ENCODE results near the gene NSUN6. TPM values are rescaled to one million over a fixed set of nuclear protein-coding genes. Genes with fewer than 3 reads are reported as not detected.

NSUN6 gene
- total RNA-seq, 2 experiments from 2014 or later = 23.2 to 27.2 TPM

DNA sequence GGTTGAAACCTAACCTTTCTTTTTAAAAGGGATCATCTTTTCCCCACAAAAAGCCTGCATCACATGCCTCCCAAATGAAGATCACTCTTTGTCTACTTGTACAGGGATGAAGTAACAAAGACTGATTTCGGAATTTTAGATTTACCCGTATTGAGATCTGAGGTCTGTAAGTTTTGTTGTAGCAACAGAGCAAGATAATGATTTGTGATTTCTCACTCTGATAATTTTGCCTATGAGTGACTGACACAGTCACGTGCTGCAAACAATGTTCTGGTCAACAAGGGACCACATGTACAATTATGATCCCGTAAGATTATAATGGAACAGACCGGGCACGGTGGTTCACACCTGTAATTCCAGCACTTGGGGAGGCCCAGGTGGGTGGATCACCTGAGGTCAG lies 39.2 kb upstream of the NSUN6 start:
- no peaks in the 10 kb centered on the region for H3K79me2 ChIP-seq (ENCODE audit: insufficient read depth, low read depth, low read length)
- no peak overlapping the region for H2AFZ ChIP-seq (ENCODE audit: low read length)
- no peak overlapping the region for H3K4me3 ChIP-seq (ENCODE audit: low read depth, low read length, poor library complexity, severe bottlenecking)
- H3K9me2 ChIP-seq (ENCODE audit: insufficient read depth, low read length) = no peaks in the 10 kb centered on the region
- no peak for DNase-seq (ENCODE audit: low spot score)
- no peak overlapping the region for H3K4me2 ChIP-seq (ENCODE audit: low read length)
- CTCF ChIA-PET (ENCODE audit: unreplicated experiment) = no interaction called here
- H3K36me3 ChIP-seq (ENCODE audit: insufficient read depth, low read length) = no peaks in the 10 kb centered on the region
- H4K20me1 ChIP-seq (ENCODE audit: insufficient read depth, low read length) = no peaks in the 10 kb centered on the region
- no TSS peak for BruUV-seq (replicated peaks)
- POLR2A ChIA-PET = interaction anchor here (1.1 kb wide), 1 partner anchor 12 kb away, joined by 4 read pairs; no protein-coding TSS in a partner anchor
- H3K4me1 ChIP-seq (ENCODE audit: insufficient read depth, low read length, poor library complexity, severe bottlenecking) = no peaks in the 10 kb centered on the region
- intact Hi-C loops (cut with micrococcal nuclease; ENCODE audit: unreplicated experiment) = no loop called here
- H3K27ac ChIP-seq (ENCODE audit: low read depth, low read length, poor library complexity, severe bottlenecking) = no peak overlapping the region
- H3K9me3 ChIP-seq (ENCODE audit: low read length) = no peaks in the 10 kb centered on the region
- TF ChIP-seq EZH2phosphoT487 (IDR thresholded peaks at IDR 0.05; ENCODE audit: borderline replicate concordance, low read depth, low read length) = no peak
- TF ChIP-seq, protein P1, sequence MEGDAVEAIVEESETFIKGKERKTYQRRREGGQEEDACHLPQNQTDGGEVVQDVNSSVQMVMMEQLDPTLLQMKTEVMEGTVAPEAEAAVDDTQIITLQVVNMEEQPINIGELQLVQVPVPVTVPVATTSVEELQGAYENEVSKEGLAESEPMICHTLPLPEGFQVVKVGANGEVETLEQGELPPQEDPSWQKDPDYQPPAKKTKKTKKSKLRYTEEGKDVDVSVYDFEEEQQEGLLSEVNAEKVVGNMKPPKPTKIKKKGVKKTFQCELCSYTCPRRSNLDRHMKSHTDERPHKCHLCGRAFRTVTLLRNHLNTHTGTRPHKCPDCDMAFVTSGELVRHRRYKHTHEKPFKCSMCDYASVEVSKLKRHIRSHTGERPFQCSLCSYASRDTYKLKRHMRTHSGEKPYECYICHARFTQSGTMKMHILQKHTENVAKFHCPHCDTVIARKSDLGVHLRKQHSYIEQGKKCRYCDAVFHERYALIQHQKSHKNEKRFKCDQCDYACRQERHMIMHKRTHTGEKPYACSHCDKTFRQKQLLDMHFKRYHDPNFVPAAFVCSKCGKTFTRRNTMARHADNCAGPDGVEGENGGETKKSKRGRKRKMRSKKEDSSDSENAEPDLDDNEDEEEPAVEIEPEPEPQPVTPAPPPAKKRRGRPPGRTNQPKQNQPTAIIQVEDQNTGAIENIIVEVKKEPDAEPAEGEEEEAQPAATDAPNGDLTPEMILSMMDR (conservative IDR thresholded peaks at IDR 0.05; ENCODE audit: low read length) = no peak

DNA sequence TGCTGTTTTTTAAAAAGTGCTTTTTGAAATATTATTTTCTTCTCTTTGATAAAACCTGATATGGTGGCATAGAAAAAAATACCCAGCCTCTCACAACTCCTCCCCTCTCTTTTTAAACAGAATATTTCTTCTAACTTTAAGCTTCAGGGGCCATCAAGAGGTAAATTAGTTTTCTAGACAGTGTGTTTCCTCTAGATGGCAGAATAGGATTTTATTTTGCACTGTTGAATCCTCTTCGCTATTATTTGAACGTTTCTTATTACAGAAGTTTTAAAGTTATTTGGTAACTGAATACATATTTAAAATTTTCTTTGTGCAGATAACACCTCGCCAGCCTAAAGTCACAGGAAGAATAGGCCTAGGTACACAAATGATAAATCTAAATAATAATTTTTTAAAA lies 38.1 kb upstream of the NSUN6 start:
- no peak overlapping the region for H3K27ac ChIP-seq (ENCODE audit: low read depth, low read length, poor library complexity, severe bottlenecking)
- BruUV-seq (replicated peaks) = no TSS peak
- H3K9me3 ChIP-seq (ENCODE audit: low read length) = no peaks in the 10 kb centered on the region
- TF ChIP-seq, protein P1 (conservative IDR thresholded peaks at IDR 0.05; ENCODE audit: low read length) = peak; percentile 68
- no peak for TF ChIP-seq EZH2phosphoT487 (IDR thresholded peaks at IDR 0.05; ENCODE audit: borderline replicate concordance, low read depth, low read length)
- H3K4me3 ChIP-seq (ENCODE audit: low read depth, low read length, poor library complexity, severe bottlenecking) = no peak overlapping the region
- H3K9me2 ChIP-seq (ENCODE audit: insufficient read depth, low read length) = no peaks in the 10 kb centered on the region
- no peak overlapping the region for H3K4me2 ChIP-seq (ENCODE audit: low read length)
- H2AFZ ChIP-seq (ENCODE audit: low read length) = no peak overlapping the region
- ChIA-PET POLR2A (no interaction called here), CTCF (ENCODE audit: unreplicated experiment) (no interaction called here)
- no peaks in the 10 kb centered on the region for H4K20me1 ChIP-seq (ENCODE audit: insufficient read depth, low read length)
- H3K79me2 ChIP-seq (ENCODE audit: insufficient read depth, low read depth, low read length) = no peaks in the 10 kb centered on the region
- intact Hi-C loops (cut with micrococcal nuclease; ENCODE audit: unreplicated experiment) = no loop called here
- H3K36me3 ChIP-seq (ENCODE audit: insufficient read depth, low read length) = no peaks in the 10 kb centered on the region
- no peaks in the 10 kb centered on the region for H3K4me1 ChIP-seq (ENCODE audit: insufficient read depth, low read length, poor library complexity, severe bottlenecking)
- no peak for DNase-seq (ENCODE audit: low spot score)

DNA sequence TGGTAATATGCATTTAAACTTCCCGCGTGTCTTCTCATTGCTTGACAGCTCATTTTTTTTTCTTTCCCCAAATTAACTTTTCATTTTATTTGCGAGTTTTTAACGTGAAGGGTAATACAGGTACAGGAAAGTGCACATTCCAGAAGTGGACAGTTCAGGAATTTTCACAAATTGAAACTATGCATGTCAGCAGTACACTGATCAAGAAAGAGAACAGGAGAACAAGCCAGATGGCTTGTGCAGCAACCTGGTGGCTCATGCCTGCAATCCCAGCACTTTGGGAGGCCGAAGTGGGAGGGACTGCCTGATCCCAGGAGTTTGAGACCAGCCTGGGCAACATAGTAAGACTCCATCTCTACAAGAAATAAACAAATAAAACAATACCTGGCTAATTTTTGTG lies 36.3 kb upstream of the NSUN6 start:
- TF ChIP-seq EZH2phosphoT487 (IDR thresholded peaks at IDR 0.05; ENCODE audit: borderline replicate concordance, low read depth, low read length) = no peak
- H3K27ac ChIP-seq (ENCODE audit: low read depth, low read length, poor library complexity, severe bottlenecking) = no peak overlapping the region
- no peaks in the 10 kb centered on the region for H4K20me1 ChIP-seq (ENCODE audit: insufficient read depth, low read length)
- H3K9me2 ChIP-seq (ENCODE audit: insufficient read depth, low read length) = no peaks in the 10 kb centered on the region
- BruUV-seq (replicated peaks) = no TSS peak
- ChIA-PET CTCF (ENCODE audit: unreplicated experiment) (no interaction called here), POLR2A (interaction anchor here (0.7 kb wide), 1 partner anchor 1466 kb away, joined by 3 read pairs; no protein-coding TSS in a partner anchor)
- no peak overlapping the region for H3K4me3 ChIP-seq (ENCODE audit: low read depth, low read length, poor library complexity, severe bottlenecking)
- H3K4me2 ChIP-seq (ENCODE audit: low read length) = no peak overlapping the region
- H3K4me1 ChIP-seq (ENCODE audit: insufficient read depth, low read length, poor library complexity, severe bottlenecking) = no peaks in the 10 kb centered on the region
- intact Hi-C loops (cut with micrococcal nuclease; ENCODE audit: unreplicated experiment) = no loop called here
- no peak for DNase-seq (ENCODE audit: low spot score)
- H3K9me3 ChIP-seq (ENCODE audit: low read length) = no peaks in the 10 kb centered on the region
- H3K36me3 ChIP-seq (ENCODE audit: insufficient read depth, low read length) = no peaks in the 10 kb centered on the region
- no peaks in the 10 kb centered on the region for H3K79me2 ChIP-seq (ENCODE audit: insufficient read depth, low read depth, low read length)
- no peak overlapping the region for H2AFZ ChIP-seq (ENCODE audit: low read length)

Data from OCI-LY7 (cell line).